Right ventricle myocardium inferior (tissue), 1 donor: ENCODE results near the gene ADORA1. TPM values are rescaled to one million over a fixed set of nuclear protein-coding genes. Genes with fewer than 3 reads are reported as not detected.

Experiments used
- ATAC-seq: fragments of 200-7000 bp; cut with Tn5 transposase; one replicate; pipeline ENCODE4 v1.9.1; 2020; ENCODE audit warnings: mild to moderate bottlenecking, moderate library complexity
- DNase-seq: peaks from one replicate; pipeline ENCODE4 v3.0.0; 2021; ENCODE audit errors: missing footprints
- intact Hi-C: fragments of 100-400 bp; cut with DNase I; formaldehyde crosslinking; loops from one replicate; pipeline ENCODE4 v1.11.0; 2022
- total RNA-seq: library from RNA; stranded (reverse); fragmentation: NEBNext Ultra II Directional; extraction: Animal tissue kit (Norgen Biotek cat#: 25700); gene quantifications from one replicate; pipeline ENCODE4 v1.2.1, GENCODE V29; 2021
- donor health status: DM: no; HTN: yes; CAD: no; lungs with severe emphysema.

The ADORA1 gene
- total RNA-seq, 1 donor from 2014 or later = 19.0 TPM

DNA sequence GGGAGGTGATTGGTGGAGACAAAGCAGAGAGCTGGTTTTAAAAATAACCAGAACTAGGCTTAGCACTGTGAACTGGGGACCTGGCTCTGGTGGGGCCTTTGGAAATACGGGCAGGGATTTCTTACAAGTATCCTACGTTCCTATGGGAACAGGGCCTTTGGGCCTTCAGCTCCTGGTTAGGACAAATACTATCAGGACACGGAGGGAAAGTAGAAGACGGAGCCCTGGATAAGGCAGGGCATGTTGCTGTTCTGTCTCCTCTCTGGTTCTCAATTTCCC, 36.4 kb upstream of the ADORA1 start:
- no peak for DNase-seq
- no peak for ATAC-seq
- intact Hi-C loops = no loop called here

GRCh38 chr1:203091761-203092330, 35.7 kb upstream of the ADORA1 start:
- DNase-seq (no peak), ATAC-seq (no peak)
- intact Hi-C loops = no loop called here

DNA sequence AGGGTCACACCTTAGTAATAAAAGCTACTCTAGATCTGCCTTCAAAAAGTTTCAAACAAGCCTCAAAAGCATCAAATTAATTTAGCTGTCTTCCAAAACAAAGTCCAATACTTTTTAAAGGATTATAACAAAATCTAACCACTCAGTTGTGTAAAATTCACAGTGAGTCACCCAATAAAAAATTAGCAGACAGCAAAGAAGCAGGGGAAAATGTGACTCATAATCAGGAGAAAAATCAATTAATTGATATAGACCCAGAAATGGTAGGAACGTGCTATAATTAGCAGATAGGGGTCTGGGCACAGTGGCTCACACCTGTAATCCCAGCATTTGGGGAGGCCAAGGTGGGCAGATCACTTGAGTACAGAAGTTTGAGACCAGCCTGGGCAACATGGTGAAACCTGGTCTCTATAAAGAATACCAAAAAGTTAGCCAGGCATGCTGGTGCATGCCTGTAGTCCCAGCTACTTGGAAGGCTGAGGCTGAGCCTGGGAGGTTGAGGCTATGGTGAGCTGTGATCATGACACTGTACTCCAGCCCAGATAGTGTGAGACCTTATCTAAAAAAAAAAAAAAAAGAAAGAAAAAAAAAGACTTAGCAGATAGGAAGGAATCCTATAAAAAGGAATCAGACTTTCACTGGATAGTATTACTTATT, 33.6 kb upstream of the ADORA1 start:
- intact Hi-C loops = no loop called here
- DNase-seq = no peak
- ATAC-seq = no peak

DNA sequence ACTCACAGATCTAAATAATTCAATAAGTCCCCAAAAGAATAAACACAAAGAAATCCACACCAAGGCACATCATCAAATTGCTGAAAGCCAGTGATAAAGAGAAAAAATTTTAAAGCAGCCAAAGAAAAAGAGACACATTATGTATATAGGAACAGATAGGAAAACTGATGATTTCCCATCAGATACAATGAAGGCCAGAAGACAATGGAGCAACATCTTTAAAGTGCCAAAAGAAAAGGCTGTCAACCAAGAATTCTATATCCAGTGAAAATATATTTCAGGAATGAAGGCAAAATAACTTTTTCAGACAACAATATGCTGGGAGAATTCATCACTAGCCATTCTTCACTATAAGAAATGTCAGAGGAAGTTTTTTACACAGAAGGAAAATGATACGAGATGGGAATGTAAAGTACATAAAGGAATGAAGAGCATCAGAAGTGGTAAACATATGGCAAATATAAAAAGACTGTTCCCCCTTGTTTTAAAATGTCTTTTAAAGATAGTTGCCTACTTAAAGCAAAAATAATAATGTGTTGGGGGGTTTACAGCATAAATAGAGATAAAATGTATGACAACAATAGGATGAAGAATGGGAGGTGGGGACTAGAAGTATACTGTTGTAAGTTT, 32.4 kb upstream of the ADORA1 start:
- DNase-seq (no peak), ATAC-seq (no peak)
- intact Hi-C loops = no loop called here

DNA sequence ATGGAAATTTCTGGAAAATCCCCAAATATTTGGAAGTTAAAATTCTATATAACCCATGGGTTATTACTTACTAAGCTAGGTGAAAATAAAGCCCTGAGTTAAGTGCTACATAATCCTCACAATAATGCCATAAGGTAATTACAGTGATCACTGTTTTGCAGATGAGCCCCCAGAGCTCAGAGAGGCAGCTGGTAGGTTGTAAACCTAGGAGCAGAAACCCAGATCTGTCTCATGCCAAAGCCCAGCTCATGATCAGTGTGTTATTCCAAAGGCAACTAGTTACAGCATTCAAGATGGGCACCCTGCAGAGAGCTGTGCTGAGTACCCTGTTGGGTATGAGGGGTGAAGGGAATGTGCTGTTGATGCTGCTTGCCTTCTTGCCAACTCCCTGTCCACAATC, 31.0 kb upstream of the ADORA1 start:
- intact Hi-C loops = no loop called here
- no peak for ATAC-seq

GRCh38 chr1:203097001-203097400, 30.5 kb upstream of the ADORA1 start:
- intact Hi-C loops = no loop called here
- no peak for ATAC-seq
- no peak for DNase-seq

More for the DNA sequence above, 31.0 kb upstream of the ADORA1 start:
- DNase-seq = no peak

DNA sequence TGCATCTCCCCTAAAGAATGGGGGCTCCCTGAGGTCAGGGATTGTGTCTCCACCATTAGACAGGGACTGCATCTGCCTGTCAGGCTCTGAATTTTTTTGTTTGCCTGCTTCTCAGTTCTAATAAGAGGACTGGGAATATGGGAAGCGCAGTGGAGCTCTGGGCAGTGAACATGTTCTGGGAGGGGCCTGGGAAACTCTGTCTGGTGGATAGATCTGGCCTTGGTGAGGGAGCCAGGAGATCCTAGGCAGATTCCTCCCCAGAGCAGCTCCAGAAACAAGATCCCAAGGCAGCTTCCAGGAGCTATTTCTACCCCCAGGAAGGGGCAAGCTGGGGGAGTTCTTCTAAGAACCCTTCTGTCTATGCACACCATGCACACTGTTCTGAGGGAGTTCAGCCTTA, 29.1 kb upstream of the ADORA1 start:
- no peak for ATAC-seq
- DNase-seq = no peak
- intact Hi-C loops = no loop called here

- intact Hi-C loops = no loop called here
- ATAC-seq = no peak
- no peak for DNase-seq
Measured at GRCh38 chr1:203098914-203099520, 28.5 kb upstream of the ADORA1 start.

- ATAC-seq (no peak), DNase-seq (no peak)
- intact Hi-C loops = no loop called here
Measured at GRCh38 chr1:203099805-203100515, 27.6 kb upstream of the ADORA1 start.

- no peak for DNase-seq
- no peak for ATAC-seq
- intact Hi-C loops = no loop called here
Measured at GRCh38 chr1:203100516-203100869, 27.0 kb upstream of the ADORA1 start.

- intact Hi-C loops = no loop called here
- DNase-seq (no peak), ATAC-seq (no peak)
Measured at GRCh38 chr1:203101813-203102634, 25.5 kb upstream of the ADORA1 start.

GRCh38 chr1:203103216-203103615, 24.3 kb upstream of the ADORA1 start:
- ATAC-seq = peak; percentile 26
- no peak for DNase-seq
- intact Hi-C loops = no loop called here

GRCh38 chr1:203103829-203104495, 23.6 kb upstream of the ADORA1 start:
- no peak for ATAC-seq

DNA sequence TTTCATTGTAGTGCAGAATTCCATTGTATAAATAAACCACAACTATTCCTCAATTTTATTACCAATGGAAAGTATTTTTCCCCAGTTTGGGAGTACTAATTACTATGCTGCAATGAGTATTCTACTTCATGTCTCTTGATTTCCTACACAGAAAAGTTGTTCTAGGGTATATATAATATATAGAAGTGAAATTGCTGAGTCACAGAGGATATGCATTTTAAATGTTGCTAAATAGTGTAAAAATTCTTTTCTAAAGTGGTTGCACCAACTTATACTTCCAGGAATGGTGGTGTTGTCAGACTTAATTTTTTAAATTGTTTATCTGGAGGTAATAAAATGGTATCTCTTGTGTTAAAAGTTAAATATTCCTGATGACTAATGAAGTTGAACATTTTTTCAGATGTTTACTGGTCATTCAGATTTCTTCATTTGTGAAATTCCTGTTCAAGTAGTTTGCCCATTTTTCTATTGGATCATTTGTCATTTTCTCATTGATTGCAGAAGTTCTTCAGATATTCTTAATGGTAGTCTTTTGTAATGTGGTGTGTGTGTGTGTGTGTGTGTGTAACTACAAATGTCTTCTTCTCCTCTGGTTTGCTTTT, 22.6 kb upstream of the ADORA1 start:
- intact Hi-C loops = no loop called here
- DNase-seq = no peak
- ATAC-seq = no peak

More at GRCh38 chr1:203103829-203104495, 23.6 kb upstream of the ADORA1 start:
- intact Hi-C loops = no loop called here
- no peak for DNase-seq

- intact Hi-C loops = no loop called here
- DNase-seq = no peak
- no peak for ATAC-seq
Measured at GRCh38 chr1:203112475-203112874, 15.1 kb upstream of the ADORA1 start.

DNA sequence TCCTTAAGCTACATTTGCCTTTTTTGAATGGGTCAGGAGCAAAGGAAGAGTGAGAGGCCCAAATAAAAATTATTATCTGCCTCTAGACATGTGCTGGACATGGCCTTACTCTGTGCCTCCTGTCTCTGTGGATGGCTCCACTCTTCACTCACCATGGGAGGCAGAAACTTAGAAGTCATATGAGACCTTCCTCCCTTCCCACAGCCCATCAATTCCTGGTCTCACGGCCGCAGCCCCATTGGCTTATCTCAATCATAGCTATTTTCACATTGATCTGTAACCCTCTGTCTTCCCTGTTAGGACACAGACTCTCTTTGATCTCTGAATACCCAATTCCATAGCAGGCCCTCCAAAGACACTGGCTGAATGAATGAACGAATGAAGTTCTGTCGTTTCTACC, 14.2 kb upstream of the ADORA1 start:
- intact Hi-C loops = no loop called here
- ATAC-seq = no peak
- no peak for DNase-seq

- ATAC-seq = no peak
- no peak for DNase-seq
- intact Hi-C loops = no loop called here
Measured at GRCh38 chr1:203114202-203114601, 13.3 kb upstream of the ADORA1 start.
